ENCODE results near the gene CDH4.

CDH4 gene

GRCh38 chr20:61654726-61655125, 402.7 kb downstream of the CDH4 start:
- TF ChIP-seq ZFX (IDR thresholded peaks at IDR 0.05), result no peak
- TF ChIP-seq CTCF (conservative IDR thresholded peaks at IDR 0.05), result no peak
- no peak overlapping the region for H3K27ac ChIP-seq

- no peak overlapping the region for H3K27ac ChIP-seq
- no peak for TF ChIP-seq ZFX (IDR thresholded peaks at IDR 0.05)
- TF ChIP-seq CTCF (conservative IDR thresholded peaks at IDR 0.05), result no peak
Observed at GRCh38 chr20:61655591-61655990, 403.5 kb downstream of the CDH4 start.

- TF ChIP-seq ZFX (IDR thresholded peaks at IDR 0.05) (no peak), CTCF (conservative IDR thresholded peaks at IDR 0.05) (no peak)
- no peak overlapping the region for H3K27ac ChIP-seq
Observed at GRCh38 chr20:61656198-61656597, 404.1 kb downstream of the CDH4 start.

GRCh38 chr20:61657721-61658377, 405.8 kb downstream of the CDH4 start:
- TF ChIP-seq CTCF (conservative IDR thresholded peaks at IDR 0.05), result no peak
- TF ChIP-seq ZFX (IDR thresholded peaks at IDR 0.05), result no peak
- H3K27ac ChIP-seq, result no peak overlapping the region

GRCh38 chr20:61658563-61658962, 406.5 kb downstream of the CDH4 start:
- TF ChIP-seq CTCF (conservative IDR thresholded peaks at IDR 0.05) (no peak), ZFX (IDR thresholded peaks at IDR 0.05) (no peak)

GRCh38 chr20:61659246-61659993, 407.4 kb downstream of the CDH4 start:
- TF ChIP-seq CTCF (conservative IDR thresholded peaks at IDR 0.05) (no peak), ZFX (IDR thresholded peaks at IDR 0.05) (no peak)
- no peak overlapping the region for H3K27ac ChIP-seq

More at GRCh38 chr20:61658563-61658962, 406.5 kb downstream of the CDH4 start:
- H3K27ac ChIP-seq, result no peak overlapping the region

- H3K27ac ChIP-seq, result no peak overlapping the region
- TF ChIP-seq CTCF (conservative IDR thresholded peaks at IDR 0.05) (no peak), ZFX (IDR thresholded peaks at IDR 0.05) (no peak)
Observed at GRCh38 chr20:61659994-61660346, 407.9 kb downstream of the CDH4 start.

Measured in C4-2B (cell line).